ENCODE results near the gene HAVCR2. TPM values are rescaled to one million over a fixed set of nuclear protein-coding genes. Genes with fewer than 3 reads are reported as not detected.

The HAVCR2 gene
- total and polyA plus RNA-seq, 10 of the 15 experiments (the other 5 are each of a cell fraction or from before 2014, with no cell fraction given): 5.2 to 7.5 (median 6.9) TPM

DNA sequence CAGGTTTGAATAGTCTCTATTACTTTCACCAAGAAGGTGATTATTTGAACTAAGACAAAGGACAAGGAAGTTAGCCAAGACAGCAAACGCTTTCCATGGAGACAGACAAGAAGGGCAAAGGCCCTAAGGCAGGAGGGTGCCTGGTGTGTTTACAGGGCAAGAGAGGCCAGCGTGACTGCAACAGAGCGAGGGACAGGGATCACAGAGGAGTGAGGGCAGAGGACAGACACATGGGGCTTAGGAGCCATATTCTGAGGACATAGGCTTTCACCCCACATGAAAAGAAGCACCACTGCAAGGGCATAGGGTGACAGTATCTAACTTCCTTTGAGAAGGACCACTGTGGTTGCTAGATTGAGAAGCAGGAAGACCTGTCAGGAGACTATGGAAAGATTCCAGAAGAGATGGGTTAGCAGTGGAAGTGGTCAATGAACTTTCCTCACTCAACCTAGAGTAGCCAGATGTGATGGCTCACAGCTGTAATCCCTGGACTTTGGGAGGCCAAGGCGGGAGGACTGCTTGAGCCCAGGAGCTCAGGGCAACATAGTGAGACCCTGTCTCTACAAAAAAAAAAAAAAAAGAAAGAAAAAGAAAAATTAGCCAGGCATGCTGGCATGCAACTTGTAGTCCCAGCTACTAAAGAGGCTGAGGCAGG, 44.9 kb downstream of the HAVCR2 start (continued):
- TF ChIP-seq, protein P1, sequence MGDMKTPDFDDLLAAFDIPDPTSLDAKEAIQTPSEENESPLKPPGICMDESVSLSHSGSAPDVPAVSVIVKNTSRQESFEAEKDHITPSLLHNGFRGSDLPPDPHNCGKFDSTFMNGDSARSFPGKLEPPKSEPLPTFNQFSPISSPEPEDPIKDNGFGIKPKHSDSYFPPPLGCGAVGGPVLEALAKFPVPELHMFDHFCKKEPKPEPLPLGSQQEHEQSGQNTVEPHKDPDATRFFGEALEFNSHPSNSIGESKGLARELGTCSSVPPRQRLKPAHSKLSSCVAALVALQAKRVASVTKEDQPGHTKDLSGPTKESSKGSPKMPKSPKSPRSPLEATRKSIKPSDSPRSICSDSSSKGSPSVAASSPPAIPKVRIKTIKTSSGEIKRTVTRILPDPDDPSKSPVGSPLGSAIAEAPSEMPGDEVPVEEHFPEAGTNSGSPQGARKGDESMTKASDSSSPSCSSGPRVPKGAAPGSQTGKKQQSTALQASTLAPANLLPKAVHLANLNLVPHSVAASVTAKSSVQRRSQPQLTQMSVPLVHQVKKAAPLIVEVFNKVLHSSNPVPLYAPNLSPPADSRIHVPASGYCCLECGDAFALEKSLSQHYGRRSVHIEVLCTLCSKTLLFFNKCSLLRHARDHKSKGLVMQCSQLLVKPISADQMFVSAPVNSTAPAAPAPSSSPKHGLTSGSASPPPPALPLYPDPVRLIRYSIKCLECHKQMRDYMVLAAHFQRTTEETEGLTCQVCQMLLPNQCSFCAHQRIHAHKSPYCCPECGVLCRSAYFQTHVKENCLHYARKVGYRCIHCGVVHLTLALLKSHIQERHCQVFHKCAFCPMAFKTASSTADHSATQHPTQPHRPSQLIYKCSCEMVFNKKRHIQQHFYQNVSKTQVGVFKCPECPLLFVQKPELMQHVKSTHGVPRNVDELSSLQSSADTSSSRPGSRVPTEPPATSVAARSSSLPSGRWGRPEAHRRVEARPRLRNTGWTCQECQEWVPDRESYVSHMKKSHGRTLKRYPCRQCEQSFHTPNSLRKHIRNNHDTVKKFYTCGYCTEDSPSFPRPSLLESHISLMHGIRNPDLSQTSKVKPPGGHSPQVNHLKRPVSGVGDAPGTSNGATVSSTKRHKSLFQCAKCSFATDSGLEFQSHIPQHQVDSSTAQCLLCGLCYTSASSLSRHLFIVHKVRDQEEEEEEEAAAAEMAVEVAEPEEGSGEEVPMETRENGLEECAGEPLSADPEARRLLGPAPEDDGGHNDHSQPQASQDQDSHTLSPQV (IDR thresholded peaks at IDR 0.05): no peak
- TF ChIP-seq BRCA1 (IDR thresholded peaks at IDR 0.05; ENCODE audit: low read depth, low read length) (no peak), TCF12 (IDR thresholded peaks at IDR 0.05; ENCODE audit: low read depth, low read length) (no peak), JUND (IDR thresholded peaks at IDR 0.05; ENCODE audit: low read depth, low read length) (no peak), SP1 (IDR thresholded peaks at IDR 0.05; ENCODE audit: low read depth, low read length) (no peak), FOS (IDR thresholded peaks at IDR 0.05; ENCODE audit: borderline replicate concordance, extremely low read depth, insufficient read length) (no peak), CHD2 (IDR thresholded peaks at IDR 0.05; ENCODE audit: borderline replicate concordance, low read depth, low read length) (no peak)
- TF ChIP-seq, protein P2, sequence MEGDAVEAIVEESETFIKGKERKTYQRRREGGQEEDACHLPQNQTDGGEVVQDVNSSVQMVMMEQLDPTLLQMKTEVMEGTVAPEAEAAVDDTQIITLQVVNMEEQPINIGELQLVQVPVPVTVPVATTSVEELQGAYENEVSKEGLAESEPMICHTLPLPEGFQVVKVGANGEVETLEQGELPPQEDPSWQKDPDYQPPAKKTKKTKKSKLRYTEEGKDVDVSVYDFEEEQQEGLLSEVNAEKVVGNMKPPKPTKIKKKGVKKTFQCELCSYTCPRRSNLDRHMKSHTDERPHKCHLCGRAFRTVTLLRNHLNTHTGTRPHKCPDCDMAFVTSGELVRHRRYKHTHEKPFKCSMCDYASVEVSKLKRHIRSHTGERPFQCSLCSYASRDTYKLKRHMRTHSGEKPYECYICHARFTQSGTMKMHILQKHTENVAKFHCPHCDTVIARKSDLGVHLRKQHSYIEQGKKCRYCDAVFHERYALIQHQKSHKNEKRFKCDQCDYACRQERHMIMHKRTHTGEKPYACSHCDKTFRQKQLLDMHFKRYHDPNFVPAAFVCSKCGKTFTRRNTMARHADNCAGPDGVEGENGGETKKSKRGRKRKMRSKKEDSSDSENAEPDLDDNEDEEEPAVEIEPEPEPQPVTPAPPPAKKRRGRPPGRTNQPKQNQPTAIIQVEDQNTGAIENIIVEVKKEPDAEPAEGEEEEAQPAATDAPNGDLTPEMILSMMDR (IDR thresholded peaks at IDR 0.05 in 2 of 3, conservative IDR thresholded peaks at IDR 0.05 in 1 of 3; ENCODE audit: control insufficient read depth in 2 of 3, extremely low read depth in 1 of 3, insufficient read depth in 1 of 3, low read depth in 3 of 3, low read length in 3 of 3): no peak
- TF ChIP-seq, protein P3, sequence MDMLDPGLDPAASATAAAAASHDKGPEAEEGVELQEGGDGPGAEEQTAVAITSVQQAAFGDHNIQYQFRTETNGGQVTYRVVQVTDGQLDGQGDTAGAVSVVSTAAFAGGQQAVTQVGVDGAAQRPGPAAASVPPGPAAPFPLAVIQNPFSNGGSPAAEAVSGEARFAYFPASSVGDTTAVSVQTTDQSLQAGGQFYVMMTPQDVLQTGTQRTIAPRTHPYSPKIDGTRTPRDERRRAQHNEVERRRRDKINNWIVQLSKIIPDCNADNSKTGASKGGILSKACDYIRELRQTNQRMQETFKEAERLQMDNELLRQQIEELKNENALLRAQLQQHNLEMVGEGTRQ (IDR thresholded peaks at IDR 0.05; ENCODE audit: borderline replicate concordance, low read depth, low read length): no peak

All from GM12878 (cell line).